ENCODE measurements around the gene AAMP. TPM values are rescaled to one million over a fixed set of nuclear protein-coding genes. Genes with fewer than 3 reads are reported as not detected.

Gene AAMP
- total RNA-seq, 1 experiment from 2014 or later, result 125 TPM

GRCh38 chr2:218260166-218260565 lies 9.8 kb downstream of the AAMP start (continued):
- TF ChIP-seq MYBL2 (CRISPR knock-in tag; IDR thresholded peaks at IDR 0.05), result no peak
- no peak for TF ChIP-seq CBFB (CRISPR knock-in tag; IDR thresholded peaks at IDR 0.05; ENCODE audit: low read depth)
- TF ChIP-seq SMAD4 (CRISPR knock-in tag; IDR thresholded peaks at IDR 0.05), result no peak
- no peak for TF ChIP-seq KAT7 (CRISPR knock-in tag; IDR thresholded peaks at IDR 0.05; ENCODE audit: borderline replicate concordance)
- no peak for TF ChIP-seq ZNF671 (CRISPR knock-in tag; IDR thresholded peaks at IDR 0.05)

DNA sequence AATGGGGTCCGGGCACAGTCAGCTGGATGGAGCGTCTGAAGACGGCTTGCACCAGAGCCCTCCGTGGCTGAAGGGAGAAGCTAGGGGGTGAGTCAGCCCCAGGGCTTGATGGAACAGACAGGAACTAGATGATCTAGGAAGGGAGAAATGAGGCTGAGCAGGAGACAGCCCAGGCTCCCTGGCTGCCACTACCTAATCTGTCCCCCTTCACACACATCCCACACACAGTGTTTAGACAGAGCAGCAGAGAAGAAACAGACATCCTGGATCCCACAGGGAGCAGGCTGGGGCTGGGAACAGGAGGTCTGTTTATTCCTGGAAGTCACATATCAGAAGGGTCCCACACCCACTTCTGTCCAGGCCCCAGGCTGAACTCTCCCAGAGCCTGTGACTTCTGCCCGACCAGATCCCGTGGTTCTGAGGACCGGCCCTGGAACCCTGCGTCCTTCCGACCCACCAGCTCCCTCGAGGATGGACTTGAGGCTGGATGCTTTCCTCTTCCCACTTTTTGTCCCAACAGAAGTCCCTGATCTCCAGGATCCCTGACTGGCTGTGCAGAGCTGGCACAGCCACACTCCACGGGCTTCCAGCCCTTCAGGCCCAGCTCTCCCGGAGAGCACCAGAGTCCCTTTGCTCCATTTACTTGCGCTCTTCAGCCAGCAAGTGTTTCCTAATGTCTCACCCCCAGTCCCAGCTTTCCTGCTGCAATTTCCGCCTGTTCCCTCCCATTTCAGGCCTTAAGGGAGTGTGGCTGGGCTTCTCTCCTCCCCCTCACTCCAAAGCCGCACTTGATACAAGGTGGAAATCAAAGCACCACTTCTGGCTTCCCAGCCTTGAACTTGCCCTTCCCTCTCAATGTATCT lies 10.6 kb downstream of the AAMP start:
- peaks cover 11% of the 10 kb centered on the region for H3K36me3 Mint-ChIP-seq
- H3K4me1 Mint-ChIP-seq, result peaks cover 28% of the 10 kb centered on the region
- TF ChIP-seq, protein P1, sequence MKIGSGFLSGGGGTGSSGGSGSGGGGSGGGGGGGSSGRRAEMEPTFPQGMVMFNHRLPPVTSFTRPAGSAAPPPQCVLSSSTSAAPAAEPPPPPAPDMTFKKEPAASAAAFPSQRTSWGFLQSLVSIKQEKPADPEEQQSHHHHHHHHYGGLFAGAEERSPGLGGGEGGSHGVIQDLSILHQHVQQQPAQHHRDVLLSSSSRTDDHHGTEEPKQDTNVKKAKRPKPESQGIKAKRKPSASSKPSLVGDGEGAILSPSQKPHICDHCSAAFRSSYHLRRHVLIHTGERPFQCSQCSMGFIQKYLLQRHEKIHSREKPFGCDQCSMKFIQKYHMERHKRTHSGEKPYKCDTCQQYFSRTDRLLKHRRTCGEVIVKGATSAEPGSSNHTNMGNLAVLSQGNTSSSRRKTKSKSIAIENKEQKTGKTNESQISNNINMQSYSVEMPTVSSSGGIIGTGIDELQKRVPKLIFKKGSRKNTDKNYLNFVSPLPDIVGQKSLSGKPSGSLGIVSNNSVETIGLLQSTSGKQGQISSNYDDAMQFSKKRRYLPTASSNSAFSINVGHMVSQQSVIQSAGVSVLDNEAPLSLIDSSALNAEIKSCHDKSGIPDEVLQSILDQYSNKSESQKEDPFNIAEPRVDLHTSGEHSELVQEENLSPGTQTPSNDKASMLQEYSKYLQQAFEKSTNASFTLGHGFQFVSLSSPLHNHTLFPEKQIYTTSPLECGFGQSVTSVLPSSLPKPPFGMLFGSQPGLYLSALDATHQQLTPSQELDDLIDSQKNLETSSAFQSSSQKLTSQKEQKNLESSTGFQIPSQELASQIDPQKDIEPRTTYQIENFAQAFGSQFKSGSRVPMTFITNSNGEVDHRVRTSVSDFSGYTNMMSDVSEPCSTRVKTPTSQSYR (CRISPR knock-in tag; IDR thresholded peaks at IDR 0.05), result no peak
- TF ChIP-seq ATF2 (CRISPR knock-in tag; IDR thresholded peaks at IDR 0.05; ENCODE audit: borderline replicate concordance, low read depth), result no peak
- TF ChIP-seq, protein P2, sequence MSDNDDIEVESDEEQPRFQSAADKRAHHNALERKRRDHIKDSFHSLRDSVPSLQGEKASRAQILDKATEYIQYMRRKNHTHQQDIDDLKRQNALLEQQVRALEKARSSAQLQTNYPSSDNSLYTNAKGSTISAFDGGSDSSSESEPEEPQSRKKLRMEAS (CRISPR knock-in tag; IDR thresholded peaks at IDR 0.05), result 0 out of 2 replicates have a peak, but pooled peaks have one; percentile 25
- ChIA-PET POLR2A (no interaction called here), CTCF (interaction anchor here (0.9 to 5.8 kb wide), 6 partner anchors 12 to 265 kb away, joined by 3 to 43 read pairs (median 4); partner anchors contain the start of genes AAMP, PNKD and TMBIM1)
- ATAC-seq (no peak), DNase-seq (ENCODE audit: low spot score) (no peak)
- no peaks in the 10 kb centered on the region for H3K9me3 Mint-ChIP-seq
- peak overlapping the region; percentile 79 for H3K27ac Mint-ChIP-seq
- H3K27me3 Mint-ChIP-seq (ENCODE audit: low read depth), result peaks cover 3% of the 10 kb centered on the region; the same call in 1 of the 2 replicates
- H3K4me3 Mint-ChIP-seq, result no peak overlapping the region

GRCh38 chr2:218257390-218257981 lies 12.5 kb downstream of the AAMP start:
- POLR2A ChIA-PET, result interaction anchor here (0.6 kb wide), 1 partner anchor 30 kb away, joined by 4 read pairs; no protein-coding TSS in a partner anchor
- DNase-seq (ENCODE audit: low spot score), result peak; percentile 76
- peaks cover 3% of the 10 kb centered on the region; the same call in 1 of the 2 replicates for H3K27me3 Mint-ChIP-seq (ENCODE audit: low read depth)
- H3K4me3 Mint-ChIP-seq, result no peak overlapping the region
- no peaks in the 10 kb centered on the region for H3K9me3 Mint-ChIP-seq
- TF ChIP-seq CTCF (IDR thresholded peaks at IDR 0.05), result peak; percentile 73; the same call in 1 of the 2 replicates
- TF ChIP-seq, protein P3, sequence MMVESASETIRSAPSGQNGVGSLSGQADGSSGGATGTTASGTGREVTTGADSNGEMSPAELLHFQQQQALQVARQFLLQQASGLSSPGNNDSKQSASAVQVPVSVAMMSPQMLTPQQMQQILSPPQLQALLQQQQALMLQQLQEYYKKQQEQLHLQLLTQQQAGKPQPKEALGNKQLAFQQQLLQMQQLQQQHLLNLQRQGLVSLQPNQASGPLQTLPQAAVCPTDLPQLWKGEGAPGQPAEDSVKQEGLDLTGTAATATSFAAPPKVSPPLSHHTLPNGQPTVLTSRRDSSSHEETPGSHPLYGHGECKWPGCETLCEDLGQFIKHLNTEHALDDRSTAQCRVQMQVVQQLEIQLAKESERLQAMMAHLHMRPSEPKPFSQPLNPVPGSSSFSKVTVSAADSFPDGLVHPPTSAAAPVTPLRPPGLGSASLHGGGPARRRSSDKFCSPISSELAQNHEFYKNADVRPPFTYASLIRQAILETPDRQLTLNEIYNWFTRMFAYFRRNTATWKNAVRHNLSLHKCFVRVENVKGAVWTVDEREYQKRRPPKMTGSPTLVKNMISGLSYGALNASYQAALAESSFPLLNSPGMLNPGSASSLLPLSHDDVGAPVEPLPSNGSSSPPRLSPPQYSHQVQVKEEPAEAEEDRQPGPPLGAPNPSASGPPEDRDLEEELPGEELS (CRISPR knock-in tag; IDR thresholded peaks at IDR 0.05), result no peak
- TF ChIP-seq ZNF512 (CRISPR knock-in tag; IDR thresholded peaks at IDR 0.05; ENCODE audit: borderline replicate concordance), result no peak
- no peak for TF ChIP-seq JUN (CRISPR knock-in tag; IDR thresholded peaks at IDR 0.05)
- no peak for TF ChIP-seq SMAD3 (CRISPR knock-in tag; IDR thresholded peaks at IDR 0.05; ENCODE audit: borderline replicate concordance)
- TF ChIP-seq SMAD4 (CRISPR knock-in tag; IDR thresholded peaks at IDR 0.05), result no peak
- TF ChIP-seq IRF2 (CRISPR knock-in tag; IDR thresholded peaks at IDR 0.05; ENCODE audit: borderline replicate concordance, low read depth), result no peak
- TF ChIP-seq, protein P4, sequence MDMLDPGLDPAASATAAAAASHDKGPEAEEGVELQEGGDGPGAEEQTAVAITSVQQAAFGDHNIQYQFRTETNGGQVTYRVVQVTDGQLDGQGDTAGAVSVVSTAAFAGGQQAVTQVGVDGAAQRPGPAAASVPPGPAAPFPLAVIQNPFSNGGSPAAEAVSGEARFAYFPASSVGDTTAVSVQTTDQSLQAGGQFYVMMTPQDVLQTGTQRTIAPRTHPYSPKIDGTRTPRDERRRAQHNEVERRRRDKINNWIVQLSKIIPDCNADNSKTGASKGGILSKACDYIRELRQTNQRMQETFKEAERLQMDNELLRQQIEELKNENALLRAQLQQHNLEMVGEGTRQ (CRISPR knock-in tag; IDR thresholded peaks at IDR 0.05), result no peak
- CTCF ChIA-PET, result interaction anchor here (0.6 to 5.8 kb wide), 15 partner anchors 11 to 472 kb away, joined by 3 to 43 read pairs (median 5); partner anchors contain the start of genes AAMP, ARPC2, BCS1L and PNKD
- peaks cover 27% of the 10 kb centered on the region for H3K36me3 Mint-ChIP-seq
- peak overlapping the region; percentile 47 for H3K27ac Mint-ChIP-seq
- H3K4me1 Mint-ChIP-seq, result peaks cover 28% of the 10 kb centered on the region
- ATAC-seq, result peak; percentile 70
